HepG2 (cell line): Measurements from ENCODE around the gene DENND1C. TPM values are rescaled to one million over a fixed set of nuclear protein-coding genes. Genes with fewer than 3 reads are reported as not detected.

Experiments used
- CSRNP1 ChIP-seq: sonication (generic); formaldehyde crosslinking; IDR thresholded peaks from 2 replicates; pipeline ENCODE4 v1.8.1; 2023; ENCODE audit warnings: mild to moderate bottlenecking, missing genetic modification reagents
- ELF1 ChIP-seq: sonication (generic); formaldehyde crosslinking; IDR thresholded peaks from 2 replicates; pipeline ENCODE4 v1.4.0; 2020; ENCODE audit warnings: missing genetic modification reagents
- FOXJ3 ChIP-seq: sonication (generic); formaldehyde crosslinking; IDR thresholded peaks from 2 replicates; pipeline ENCODE4 v1.4.0; 2020; ENCODE audit warnings: missing genetic modification reagents, mild to moderate bottlenecking, borderline replicate concordance
- FOXO1 ChIP-seq: sonication (generic); formaldehyde crosslinking; IDR thresholded peaks from 2 replicates; pipeline ENCODE4 v1.4.0; 2020; ENCODE audit warnings: missing genetic modification reagents
- IRF9 ChIP-seq: sonication (generic); formaldehyde crosslinking; IDR thresholded peaks from 2 replicates; pipeline ENCODE4 v1.8.0; 2022; ENCODE audit warnings: missing genetic modification reagents, mild to moderate bottlenecking, borderline replicate concordance
- KLF6 ChIP-seq: IDR thresholded peaks from 2 replicates; pipeline ENCODE4 v1.8.0; 2016; ENCODE audit warnings: missing biosample characterization, missing genetic modification reagents
- MIXL1 ChIP-seq: IDR thresholded peaks from 2 replicates; pipeline ENCODE4 v1.6.1; 2016
- MXI1 ChIP-seq: IDR thresholded peaks from 3 replicates; pipeline ENCODE4 v1.6.1; 2012; ENCODE audit warnings: low read depth, low read length, inconsistent platforms, borderline replicate concordance
- NONO ChIP-seq, 2 experiments: fragments of 450-650 bp in 1 of 2; sonication (generic) in 1 of 2; formaldehyde crosslinking in 1 of 2; IDR thresholded peaks in 1 of 2; conservative IDR thresholded peaks in 1 of 2; 2 replicates each; pipeline versions ENCODE4 v1.6.1 to v1.8.0; 2017 to 2022; ENCODE audit warnings: mild to moderate bottlenecking in 1 of 2, missing genetic modification reagents in 1 of 2, moderate library complexity in 1 of 2
- RBFOX2 ChIP-seq: fragments of 200-400 bp; formaldehyde crosslinking; IDR thresholded peaks from 2 replicates; pipeline ENCODE4 v1.6.1; 2017; ENCODE audit warnings: low read depth, mild to moderate bottlenecking, low read length
- SP5 ChIP-seq: IDR thresholded peaks from 2 replicates; pipeline ENCODE4 v1.6.1; 2016; ENCODE audit warnings: low read depth, borderline replicate concordance
- ZBTB25 ChIP-seq: IDR thresholded peaks from 2 replicates; pipeline ENCODE4 v1.6.1; 2018; ENCODE audit warnings: missing genetic modification reagents
- ZNF12 ChIP-seq: sonication (generic); formaldehyde crosslinking; IDR thresholded peaks from 2 replicates; pipeline ENCODE4 v1.5.0; 2020; ENCODE audit warnings: missing genetic modification reagents
- ZNF138 ChIP-seq: sonication (generic); formaldehyde crosslinking; IDR thresholded peaks from 2 replicates; pipeline ENCODE4 v1.5.0; 2020; ENCODE audit warnings: mild to moderate bottlenecking, low read depth, missing genetic modification reagents
- ZNF207 ChIP-seq: fragments of 450-650 bp; IDR thresholded peaks from 2 replicates; pipeline ENCODE4 v1.6.1; 2016; ENCODE audit warnings: antibody characterized with exemption, borderline replicate concordance
- ZNF781 ChIP-seq: sonication (generic); formaldehyde crosslinking; IDR thresholded peaks from 2 replicates; pipeline ENCODE4 v1.5.1; 2020; ENCODE audit warnings: borderline replicate concordance, mild to moderate bottlenecking, missing genetic modification reagents; ENCODE audit errors: not compliant biosample characterization
- polyA plus RNA-seq, 8 experiments: library from polyadenylated mRNA; depleted of rRNA in 3 of 8; stranded (reverse) in 7 of 8; unstranded in 1 of 8; fragments of >200 nt; fragmentation: Illumina TruSeq in 4 of 8; extraction: Trizol in 4 of 8; gene quantifications; 2 replicates each; pipeline versions ENCODE4 v1.2.1 to v1.2.3, GENCODE V29; 2011 to 2016; ENCODE audit warnings: low read depth in 4 of 8, missing spikeins in 1 of 8, mixed read lengths in 1 of 8; ENCODE audit not compliant: insufficient read depth in 1 of 8
- total RNA-seq, 5 experiments: library from RNA; depleted of rRNA; stranded (reverse); fragments of >200 nt; fragmentation: Illumina TruSeq; extraction: Trizol; gene quantifications; 2 replicates each; pipeline ENCODE4 v1.2.3, GENCODE V29; 2016; ENCODE audit warnings: low read depth in 1 of 5
- TF ChIP-seq, protein P1 (sequence below): sonication (generic); formaldehyde crosslinking; IDR thresholded peaks from 2 replicates; pipeline ENCODE4 v1.4.0; 2020; ENCODE audit warnings: missing genetic modification reagents, borderline replicate concordance
- TF ChIP-seq, protein P2 (sequence below): sonication (generic); formaldehyde crosslinking; IDR thresholded peaks from 2 replicates; pipeline ENCODE4 v1.5.0; 2020; ENCODE audit warnings: missing genetic modification reagents, mild to moderate bottlenecking, borderline replicate concordance

DENND1C gene
- total and polyA plus RNA-seq, 2 of the 13 experiments (the other 11 are each of a cell fraction or from before 2014, with no cell fraction given), result 0.04 to 0.73 TPM

- TF ChIP-seq ZNF781 (CRISPR knock-in tag) (no peak), ZNF138 (no peak), MXI1 (peak; percentile 49; the same call in 1 of the 3 replicates), ZBTB25 (peak; percentile 45; the same call in 1 of the 2 replicates), FOXJ3 (CRISPR knock-in tag) (no peak), CSRNP1 (no peak), MIXL1 (CRISPR knock-in tag) (no peak), KLF6 (no peak), SP5 (CRISPR knock-in tag) (peak; percentile 58; the same call in 1 of the 2 replicates), ZNF12 (CRISPR knock-in tag) (peak; percentile 51; the same call in 1 of the 2 replicates), RBFOX2 (no peak), NONO (IDR thresholded peaks at IDR 0.05) (no peak), NONO (CRISPR knock-in tag; conservative IDR thresholded peaks at IDR 0.05) (no peak), FOXO1 (CRISPR knock-in tag) (peak; percentile 64), ZNF207 (no peak), ELF1 (CRISPR knock-in tag) (0 out of 2 replicates have a peak, but pooled peaks have one; percentile 39), IRF9 (CRISPR knock-in tag) (no peak)
- TF ChIP-seq, protein P1, sequence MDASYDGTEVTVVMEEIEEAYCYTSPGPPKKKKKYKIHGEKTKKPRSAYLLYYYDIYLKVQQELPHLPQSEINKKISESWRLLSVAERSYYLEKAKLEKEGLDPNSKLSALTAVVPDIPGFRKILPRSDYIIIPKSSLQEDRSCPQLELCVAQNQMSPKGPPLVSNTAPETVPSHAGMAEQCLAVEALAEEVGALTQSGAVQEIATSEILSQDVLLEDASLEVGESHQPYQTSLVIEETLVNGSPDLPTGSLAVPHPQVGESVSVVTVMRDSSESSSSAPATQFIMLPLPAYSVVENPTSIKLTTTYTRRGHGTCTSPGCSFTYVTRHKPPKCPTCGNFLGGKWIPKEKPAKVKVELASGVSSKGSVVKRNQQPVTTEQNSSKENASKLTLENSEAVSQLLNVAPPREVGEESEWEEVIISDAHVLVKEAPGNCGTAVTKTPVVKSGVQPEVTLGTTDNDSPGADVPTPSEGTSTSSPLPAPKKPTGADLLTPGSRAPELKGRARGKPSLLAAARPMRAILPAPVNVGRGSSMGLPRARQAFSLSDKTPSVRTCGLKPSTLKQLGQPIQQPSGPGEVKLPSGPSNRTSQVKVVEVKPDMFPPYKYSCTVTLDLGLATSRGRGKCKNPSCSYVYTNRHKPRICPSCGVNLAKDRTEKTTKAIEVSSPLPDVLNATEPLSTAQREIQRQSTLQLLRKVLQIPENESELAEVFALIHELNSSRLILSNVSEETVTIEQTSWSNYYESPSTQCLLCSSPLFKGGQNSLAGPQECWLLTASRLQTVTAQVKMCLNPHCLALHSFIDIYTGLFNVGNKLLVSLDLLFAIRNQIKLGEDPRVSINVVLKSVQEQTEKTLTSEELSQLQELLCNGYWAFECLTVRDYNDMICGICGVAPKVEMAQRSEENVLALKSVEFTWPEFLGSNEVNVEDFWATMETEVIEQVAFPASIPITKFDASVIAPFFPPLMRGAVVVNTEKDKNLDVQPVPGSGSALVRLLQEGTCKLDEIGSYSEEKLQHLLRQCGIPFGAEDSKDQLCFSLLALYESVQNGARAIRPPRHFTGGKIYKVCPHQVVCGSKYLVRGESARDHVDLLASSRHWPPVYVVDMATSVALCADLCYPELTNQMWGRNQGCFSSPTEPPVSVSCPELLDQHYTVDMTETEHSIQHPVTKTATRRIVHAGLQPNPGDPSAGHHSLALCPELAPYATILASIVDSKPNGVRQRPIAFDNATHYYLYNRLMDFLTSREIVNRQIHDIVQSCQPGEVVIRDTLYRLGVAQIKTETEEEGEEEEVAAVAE (CRISPR knock-in tag), result no peak
- TF ChIP-seq, protein P2, sequence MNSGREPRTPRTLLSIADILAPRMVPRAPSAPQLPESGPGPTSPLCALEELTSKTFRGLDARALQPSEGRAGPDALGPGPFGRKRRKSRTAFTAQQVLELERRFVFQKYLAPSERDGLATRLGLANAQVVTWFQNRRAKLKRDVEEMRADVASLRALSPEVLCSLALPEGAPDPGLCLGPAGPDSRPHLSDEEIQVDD (CRISPR knock-in tag), result no peak
Measured at GRCh38 chr19:6509118-6509971, 27.8 kb upstream of the DENND1C start (continued).
